GM12878 (cell line): ENCODE data around the gene TOMM20. TPM values are rescaled to one million over a fixed set of nuclear protein-coding genes. Genes with fewer than 3 reads are reported as not detected.

Experiments used
- ATF3 ChIP-seq: IDR thresholded peaks from 2 replicates; pipeline ENCODE4 v1.6.1; 2011; ENCODE audit warnings: low read depth, mild to moderate bottlenecking, low read length, moderate library complexity, borderline replicate concordance; ENCODE audit errors: extremely low read depth
- CREB1 ChIP-seq: IDR thresholded peaks from 2 replicates; pipeline ENCODE4 v1.6.1; 2012; ENCODE audit warnings: low read depth, mild to moderate bottlenecking, inconsistent platforms
- KDM1A ChIP-seq: fragments of 200-600 bp; sonication (generic); IDR thresholded peaks from 2 replicates; pipeline ENCODE4 v1.6.1; 2016; ENCODE audit warnings: borderline replicate concordance
- KLF5 ChIP-seq: fragments of 450-650 bp; IDR thresholded peaks from 2 replicates; pipeline ENCODE4 v1.6.1; 2014; ENCODE audit warnings: mild to moderate bottlenecking; ENCODE audit not compliant: partially characterized antibody
- MYC ChIP-seq: IDR thresholded peaks from 2 replicates; pipeline ENCODE4 v1.6.1; 2011; ENCODE audit warnings: mild to moderate bottlenecking, low read length, moderate library complexity, inconsistent platforms; ENCODE audit not compliant: insufficient read depth, insufficient replicate concordance, insufficient read length, severe bottlenecking
- PAX8 ChIP-seq: fragments of 450-650 bp; IDR thresholded peaks from 2 replicates; pipeline ENCODE4 v1.6.1; 2017; ENCODE audit warnings: mild to moderate bottlenecking, moderate library complexity
- RB1 ChIP-seq: fragments of 450-650 bp; formaldehyde crosslinking; IDR thresholded peaks from 2 replicates; pipeline ENCODE4 v1.6.1; 2017; ENCODE audit warnings: mild to moderate bottlenecking, borderline replicate concordance
- RCOR1 ChIP-seq: conservative IDR thresholded peaks from 2 replicates; pipeline ENCODE4 v1.6.1; 2012; ENCODE audit warnings: low read depth, low read length, improper control_type of control experiment
- SMAD1 ChIP-seq: fragments of 450-650 bp; IDR thresholded peaks from 2 replicates; pipeline ENCODE4 v1.6.1; 2018; ENCODE audit warnings: mild to moderate bottlenecking, low read depth; ENCODE audit not compliant: partially characterized antibody
- TCF7 ChIP-seq: IDR thresholded peaks from 2 replicates; pipeline ENCODE4 v1.6.1; 2014; ENCODE audit warnings: antibody characterized with exemption, borderline replicate concordance
- ZSCAN29 ChIP-seq: fragments of 450-650 bp; IDR thresholded peaks from 2 replicates; pipeline ENCODE4 v1.6.1; 2017; ENCODE audit warnings: mild to moderate bottlenecking, moderate library complexity
- polyA plus RNA-seq, 11 experiments: library from polyadenylated mRNA; depleted of rRNA in 4 of 11; unstranded in 6 of 11; stranded (reverse) in 5 of 11; fragments of >200 nt; fragmentation: Nextera tagmentation in 4 of 11; fragmentation: Illumina TruSeq in 1 of 11; extraction: Ambion mirVana in 4 of 11; extraction: Trizol in 1 of 11; gene quantifications; 1 replicate in 1 of 11; 2 replicates in 10 of 11; pipeline versions ENCODE4 v1.2.1 to v1.2.3, GENCODE V29; 2011 to 2016; ENCODE audit warnings: inconsistent platforms in 2 of 11, missing spikeins in 2 of 11, low read depth in 1 of 11
- total RNA-seq, 4 experiments: library from RNA; depleted of rRNA in 3 of 4; stranded (reverse); fragments of >200 nt in 3 of 4; fragmentation: Illumina TruSeq in 1 of 4; extraction: Trizol in 1 of 4; gene quantifications; 2 replicates each; pipeline versions ENCODE4 v1.2.1 to v1.2.3, GENCODE V29; 2013 to 2021
- TF ChIP-seq, protein P1 (sequence below): IDR thresholded peaks from 2 replicates; pipeline ENCODE4 v1.6.1; 2012; ENCODE audit warnings: low read length, inconsistent platforms
- TF ChIP-seq, protein P2 (sequence below): fragments of 450-650 bp; IDR thresholded peaks from 2 replicates; pipeline ENCODE4 v1.6.1; 2017; ENCODE audit warnings: mild to moderate bottlenecking, low read depth, inconsistent platforms; ENCODE audit not compliant: poor library complexity, severe bottlenecking
- TF ChIP-seq, protein P3 (sequence below): fragments of 450-650 bp; IDR thresholded peaks from 2 replicates; pipeline ENCODE4 v1.6.1; 2017; ENCODE audit warnings: mild to moderate bottlenecking
- TF ChIP-seq, protein P4 (sequence below): fragments of 450-650 bp; IDR thresholded peaks from 2 replicates; pipeline ENCODE4 v1.6.1; 2018; ENCODE audit warnings: borderline replicate concordance, mild to moderate bottlenecking; ENCODE audit not compliant: partially characterized antibody
- TF ChIP-seq, protein P5 (sequence below): fragments of 450-650 bp; IDR thresholded peaks from 2 replicates; pipeline ENCODE4 v1.6.1; 2017; ENCODE audit warnings: mild to moderate bottlenecking, moderate library complexity

The TOMM20 gene
- total and polyA plus RNA-seq, 10 of the 15 experiments (the other 5 are each of a cell fraction or from before 2014, with no cell fraction given) = 39.8 to 138 (median 70.1) TPM

GRCh38 chr1:235075048-235075776 lies 53.4 kb downstream of the TOMM20 start (continued):
- TF ChIP-seq ATF3 (no peak), RB1 (no peak), MYC (peak; percentile 44), TCF7 (peak; percentile 74), KLF5 (peak; percentile 97), CREB1 (no peak), SMAD1 (peak; percentile 89), RCOR1 (no peak; the same call in 1 of the 2 replicates), KDM1A (no peak), PAX8 (no peak), ZSCAN29 (peak; percentile 90)
- TF ChIP-seq, protein P1, sequence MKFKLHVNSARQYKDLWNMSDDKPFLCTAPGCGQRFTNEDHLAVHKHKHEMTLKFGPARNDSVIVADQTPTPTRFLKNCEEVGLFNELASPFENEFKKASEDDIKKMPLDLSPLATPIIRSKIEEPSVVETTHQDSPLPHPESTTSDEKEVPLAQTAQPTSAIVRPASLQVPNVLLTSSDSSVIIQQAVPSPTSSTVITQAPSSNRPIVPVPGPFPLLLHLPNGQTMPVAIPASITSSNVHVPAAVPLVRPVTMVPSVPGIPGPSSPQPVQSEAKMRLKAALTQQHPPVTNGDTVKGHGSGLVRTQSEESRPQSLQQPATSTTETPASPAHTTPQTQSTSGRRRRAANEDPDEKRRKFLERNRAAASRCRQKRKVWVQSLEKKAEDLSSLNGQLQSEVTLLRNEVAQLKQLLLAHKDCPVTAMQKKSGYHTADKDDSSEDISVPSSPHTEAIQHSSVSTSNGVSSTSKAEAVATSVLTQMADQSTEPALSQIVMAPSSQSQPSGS = no peak
- TF ChIP-seq, protein P2, sequence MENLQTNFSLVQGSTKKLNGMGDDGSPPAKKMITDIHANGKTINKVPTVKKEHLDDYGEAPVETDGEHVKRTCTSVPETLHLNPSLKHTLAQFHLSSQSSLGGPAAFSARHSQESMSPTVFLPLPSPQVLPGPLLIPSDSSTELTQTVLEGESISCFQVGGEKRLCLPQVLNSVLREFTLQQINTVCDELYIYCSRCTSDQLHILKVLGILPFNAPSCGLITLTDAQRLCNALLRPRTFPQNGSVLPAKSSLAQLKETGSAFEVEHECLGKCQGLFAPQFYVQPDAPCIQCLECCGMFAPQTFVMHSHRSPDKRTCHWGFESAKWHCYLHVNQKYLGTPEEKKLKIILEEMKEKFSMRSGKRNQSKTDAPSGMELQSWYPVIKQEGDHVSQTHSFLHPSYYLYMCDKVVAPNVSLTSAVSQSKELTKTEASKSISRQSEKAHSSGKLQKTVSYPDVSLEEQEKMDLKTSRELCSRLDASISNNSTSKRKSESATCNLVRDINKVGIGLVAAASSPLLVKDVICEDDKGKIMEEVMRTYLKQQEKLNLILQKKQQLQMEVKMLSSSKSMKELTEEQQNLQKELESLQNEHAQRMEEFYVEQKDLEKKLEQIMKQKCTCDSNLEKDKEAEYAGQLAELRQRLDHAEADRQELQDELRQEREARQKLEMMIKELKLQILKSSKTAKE = peak; percentile 100
- TF ChIP-seq, protein P3, sequence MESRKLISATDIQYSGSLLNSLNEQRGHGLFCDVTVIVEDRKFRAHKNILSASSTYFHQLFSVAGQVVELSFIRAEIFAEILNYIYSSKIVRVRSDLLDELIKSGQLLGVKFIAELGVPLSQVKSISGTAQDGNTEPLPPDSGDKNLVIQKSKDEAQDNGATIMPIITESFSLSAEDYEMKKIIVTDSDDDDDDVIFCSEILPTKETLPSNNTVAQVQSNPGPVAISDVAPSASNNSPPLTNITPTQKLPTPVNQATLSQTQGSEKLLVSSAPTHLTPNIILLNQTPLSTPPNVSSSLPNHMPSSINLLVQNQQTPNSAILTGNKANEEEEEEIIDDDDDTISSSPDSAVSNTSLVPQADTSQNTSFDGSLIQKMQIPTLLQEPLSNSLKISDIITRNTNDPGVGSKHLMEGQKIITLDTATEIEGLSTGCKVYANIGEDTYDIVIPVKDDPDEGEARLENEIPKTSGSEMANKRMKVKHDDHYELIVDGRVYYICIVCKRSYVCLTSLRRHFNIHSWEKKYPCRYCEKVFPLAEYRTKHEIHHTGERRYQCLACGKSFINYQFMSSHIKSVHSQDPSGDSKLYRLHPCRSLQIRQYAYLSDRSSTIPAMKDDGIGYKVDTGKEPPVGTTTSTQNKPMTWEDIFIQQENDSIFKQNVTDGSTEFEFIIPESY = no peak
- TF ChIP-seq, protein P4, sequence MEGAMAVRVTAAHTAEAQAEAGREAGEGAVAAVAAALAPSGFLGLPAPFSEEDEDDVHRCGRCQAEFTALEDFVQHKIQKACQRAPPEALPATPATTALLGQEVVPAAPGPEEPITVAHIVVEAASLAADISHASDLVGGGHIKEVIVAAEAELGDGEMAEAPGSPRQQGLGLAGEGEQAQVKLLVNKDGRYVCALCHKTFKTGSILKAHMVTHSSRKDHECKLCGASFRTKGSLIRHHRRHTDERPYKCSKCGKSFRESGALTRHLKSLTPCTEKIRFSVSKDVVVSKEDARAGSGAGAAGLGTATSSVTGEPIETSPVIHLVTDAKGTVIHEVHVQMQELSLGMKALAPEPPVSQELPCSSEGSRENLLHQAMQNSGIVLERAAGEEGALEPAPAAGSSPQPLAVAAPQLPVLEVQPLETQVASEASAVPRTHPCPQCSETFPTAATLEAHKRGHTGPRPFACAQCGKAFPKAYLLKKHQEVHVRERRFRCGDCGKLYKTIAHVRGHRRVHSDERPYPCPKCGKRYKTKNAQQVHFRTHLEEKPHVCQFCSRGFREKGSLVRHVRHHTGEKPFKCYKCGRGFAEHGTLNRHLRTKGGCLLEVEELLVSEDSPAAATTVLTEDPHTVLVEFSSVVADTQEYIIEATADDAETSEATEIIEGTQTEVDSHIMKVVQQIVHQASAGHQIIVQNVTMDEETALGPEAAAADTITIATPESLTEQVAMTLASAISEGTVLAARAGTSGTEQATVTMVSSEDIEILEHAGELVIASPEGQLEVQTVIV = peak; percentile 25
- TF ChIP-seq, protein P5, sequence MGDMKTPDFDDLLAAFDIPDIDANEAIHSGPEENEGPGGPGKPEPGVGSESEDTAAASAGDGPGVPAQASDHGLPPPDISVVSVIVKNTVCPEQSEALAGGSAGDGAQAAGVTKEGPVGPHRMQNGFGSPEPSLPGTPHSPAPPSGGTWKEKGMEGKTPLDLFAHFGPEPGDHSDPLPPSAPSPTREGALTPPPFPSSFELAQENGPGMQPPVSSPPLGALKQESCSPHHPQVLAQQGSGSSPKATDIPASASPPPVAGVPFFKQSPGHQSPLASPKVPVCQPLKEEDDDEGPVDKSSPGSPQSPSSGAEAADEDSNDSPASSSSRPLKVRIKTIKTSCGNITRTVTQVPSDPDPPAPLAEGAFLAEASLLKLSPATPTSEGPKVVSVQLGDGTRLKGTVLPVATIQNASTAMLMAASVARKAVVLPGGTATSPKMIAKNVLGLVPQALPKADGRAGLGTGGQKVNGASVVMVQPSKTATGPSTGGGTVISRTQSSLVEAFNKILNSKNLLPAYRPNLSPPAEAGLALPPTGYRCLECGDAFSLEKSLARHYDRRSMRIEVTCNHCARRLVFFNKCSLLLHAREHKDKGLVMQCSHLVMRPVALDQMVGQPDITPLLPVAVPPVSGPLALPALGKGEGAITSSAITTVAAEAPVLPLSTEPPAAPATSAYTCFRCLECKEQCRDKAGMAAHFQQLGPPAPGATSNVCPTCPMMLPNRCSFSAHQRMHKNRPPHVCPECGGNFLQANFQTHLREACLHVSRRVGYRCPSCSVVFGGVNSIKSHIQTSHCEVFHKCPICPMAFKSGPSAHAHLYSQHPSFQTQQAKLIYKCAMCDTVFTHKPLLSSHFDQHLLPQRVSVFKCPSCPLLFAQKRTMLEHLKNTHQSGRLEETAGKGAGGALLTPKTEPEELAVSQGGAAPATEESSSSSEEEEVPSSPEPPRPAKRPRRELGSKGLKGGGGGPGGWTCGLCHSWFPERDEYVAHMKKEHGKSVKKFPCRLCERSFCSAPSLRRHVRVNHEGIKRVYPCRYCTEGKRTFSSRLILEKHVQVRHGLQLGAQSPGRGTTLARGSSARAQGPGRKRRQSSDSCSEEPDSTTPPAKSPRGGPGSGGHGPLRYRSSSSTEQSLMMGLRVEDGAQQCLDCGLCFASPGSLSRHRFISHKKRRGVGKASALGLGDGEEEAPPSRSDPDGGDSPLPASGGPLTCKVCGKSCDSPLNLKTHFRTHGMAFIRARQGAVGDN = peak; percentile 89
